ENCODE measurements around the gene CEMIP.

The CEMIP gene, protein sequence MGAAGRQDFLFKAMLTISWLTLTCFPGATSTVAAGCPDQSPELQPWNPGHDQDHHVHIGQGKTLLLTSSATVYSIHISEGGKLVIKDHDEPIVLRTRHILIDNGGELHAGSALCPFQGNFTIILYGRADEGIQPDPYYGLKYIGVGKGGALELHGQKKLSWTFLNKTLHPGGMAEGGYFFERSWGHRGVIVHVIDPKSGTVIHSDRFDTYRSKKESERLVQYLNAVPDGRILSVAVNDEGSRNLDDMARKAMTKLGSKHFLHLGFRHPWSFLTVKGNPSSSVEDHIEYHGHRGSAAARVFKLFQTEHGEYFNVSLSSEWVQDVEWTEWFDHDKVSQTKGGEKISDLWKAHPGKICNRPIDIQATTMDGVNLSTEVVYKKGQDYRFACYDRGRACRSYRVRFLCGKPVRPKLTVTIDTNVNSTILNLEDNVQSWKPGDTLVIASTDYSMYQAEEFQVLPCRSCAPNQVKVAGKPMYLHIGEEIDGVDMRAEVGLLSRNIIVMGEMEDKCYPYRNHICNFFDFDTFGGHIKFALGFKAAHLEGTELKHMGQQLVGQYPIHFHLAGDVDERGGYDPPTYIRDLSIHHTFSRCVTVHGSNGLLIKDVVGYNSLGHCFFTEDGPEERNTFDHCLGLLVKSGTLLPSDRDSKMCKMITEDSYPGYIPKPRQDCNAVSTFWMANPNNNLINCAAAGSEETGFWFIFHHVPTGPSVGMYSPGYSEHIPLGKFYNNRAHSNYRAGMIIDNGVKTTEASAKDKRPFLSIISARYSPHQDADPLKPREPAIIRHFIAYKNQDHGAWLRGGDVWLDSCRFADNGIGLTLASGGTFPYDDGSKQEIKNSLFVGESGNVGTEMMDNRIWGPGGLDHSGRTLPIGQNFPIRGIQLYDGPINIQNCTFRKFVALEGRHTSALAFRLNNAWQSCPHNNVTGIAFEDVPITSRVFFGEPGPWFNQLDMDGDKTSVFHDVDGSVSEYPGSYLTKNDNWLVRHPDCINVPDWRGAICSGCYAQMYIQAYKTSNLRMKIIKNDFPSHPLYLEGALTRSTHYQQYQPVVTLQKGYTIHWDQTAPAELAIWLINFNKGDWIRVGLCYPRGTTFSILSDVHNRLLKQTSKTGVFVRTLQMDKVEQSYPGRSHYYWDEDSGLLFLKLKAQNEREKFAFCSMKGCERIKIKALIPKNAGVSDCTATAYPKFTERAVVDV (N-terminal part only)

DNA sequence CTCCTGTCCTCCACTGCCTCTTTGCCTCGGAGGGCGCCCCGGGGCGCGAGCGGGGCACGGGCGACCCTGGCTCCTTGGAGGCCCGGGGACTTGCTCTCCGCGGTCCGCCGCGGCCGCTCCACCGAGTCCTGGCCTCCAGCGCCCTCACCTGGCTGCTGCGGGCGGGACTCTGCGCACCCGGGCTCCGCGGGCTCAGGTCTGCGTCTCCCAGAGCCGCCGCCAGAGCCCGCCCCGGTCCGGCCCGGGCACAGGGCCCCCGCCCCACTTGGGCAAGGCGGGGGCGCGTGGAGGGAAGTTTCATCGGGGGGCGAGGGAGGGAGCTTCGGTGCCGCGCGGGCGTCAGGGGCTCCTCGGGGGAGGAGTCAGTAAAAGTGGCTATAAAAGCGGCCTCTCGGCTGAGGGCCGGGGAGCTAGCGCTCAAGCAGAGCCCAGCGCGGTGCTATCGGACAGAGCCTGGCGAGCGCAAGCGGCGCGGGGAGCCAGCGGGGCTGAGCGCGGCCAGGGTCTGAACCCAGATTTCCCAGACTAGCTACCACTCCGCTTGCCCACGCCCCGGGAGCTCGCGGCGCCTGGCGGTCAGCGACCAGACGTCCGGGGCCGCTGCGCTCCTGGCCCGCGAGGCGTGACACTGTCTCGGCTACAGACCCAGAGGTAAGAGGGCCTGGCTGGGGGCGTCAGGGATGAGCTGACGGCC, at the start of gene CEMIP:
Gene CEMIP, plus strand, starts transcription at position 407 of the 694 bp plus-strand sequence. CDS start 94,510 bp downstream, outside the sequence.
- peak; percentile 80 for DNase-seq

DNA sequence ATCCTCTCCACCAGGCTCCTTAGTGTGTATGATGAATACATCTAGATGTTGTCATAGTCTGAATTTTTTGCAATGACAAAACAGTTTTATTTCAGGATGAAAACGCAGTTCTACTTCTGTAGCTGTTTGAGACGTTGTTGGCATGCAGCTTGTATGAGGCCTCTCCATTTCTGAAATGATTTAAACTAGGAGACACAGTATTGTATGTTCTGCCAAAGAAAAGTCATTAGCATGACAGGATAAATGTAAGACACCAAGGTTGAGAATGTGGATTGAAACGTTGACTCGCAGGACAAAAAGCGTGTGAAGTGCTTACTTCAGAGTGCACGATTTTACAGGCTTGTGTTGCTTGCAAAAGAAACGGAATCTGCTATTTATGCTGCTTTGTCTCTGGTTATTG, 48.8 kb upstream of the CEMIP start:
- no peak for DNase-seq

DNA sequence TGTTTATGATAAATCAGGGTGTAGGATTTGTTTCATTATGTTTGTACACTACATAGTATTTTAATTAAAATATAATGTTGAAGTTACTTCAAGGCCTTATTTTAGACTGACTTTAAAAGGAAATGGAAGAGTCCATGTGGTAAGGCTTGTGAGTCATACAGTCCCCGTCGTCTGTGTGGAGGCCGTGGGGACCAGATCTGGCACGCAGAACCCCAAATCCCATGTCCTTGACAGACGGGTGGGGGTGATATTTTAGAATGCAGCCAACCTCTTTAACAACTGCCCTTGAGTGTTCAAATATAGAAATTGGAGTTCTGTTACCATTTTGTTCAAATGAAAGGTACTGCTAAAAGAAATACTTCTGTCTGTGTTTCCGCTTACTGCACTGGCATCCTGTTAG, 48.2 kb upstream of the CEMIP start:
- no peak for DNase-seq

DNA sequence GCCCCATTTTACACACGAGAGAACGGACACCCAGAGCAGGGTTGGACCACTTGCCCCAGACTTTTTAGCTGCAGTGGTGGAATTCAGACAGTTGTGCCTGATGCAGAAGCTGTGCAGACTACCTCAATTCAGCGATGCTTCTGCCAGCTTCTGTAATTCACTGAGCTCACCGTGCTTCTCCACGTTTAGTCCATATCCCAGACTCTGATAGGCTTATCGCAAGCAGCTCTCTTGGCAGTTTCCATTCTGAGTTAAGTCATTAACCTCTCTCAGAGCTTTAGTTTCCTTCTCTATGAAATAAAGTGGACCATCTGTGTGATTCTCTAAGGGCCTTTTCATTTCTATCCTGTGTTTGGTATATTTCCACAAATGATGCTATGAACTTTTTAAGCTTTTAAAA, 47.0 kb upstream of the CEMIP start:
- DNase-seq = no peak

DNA sequence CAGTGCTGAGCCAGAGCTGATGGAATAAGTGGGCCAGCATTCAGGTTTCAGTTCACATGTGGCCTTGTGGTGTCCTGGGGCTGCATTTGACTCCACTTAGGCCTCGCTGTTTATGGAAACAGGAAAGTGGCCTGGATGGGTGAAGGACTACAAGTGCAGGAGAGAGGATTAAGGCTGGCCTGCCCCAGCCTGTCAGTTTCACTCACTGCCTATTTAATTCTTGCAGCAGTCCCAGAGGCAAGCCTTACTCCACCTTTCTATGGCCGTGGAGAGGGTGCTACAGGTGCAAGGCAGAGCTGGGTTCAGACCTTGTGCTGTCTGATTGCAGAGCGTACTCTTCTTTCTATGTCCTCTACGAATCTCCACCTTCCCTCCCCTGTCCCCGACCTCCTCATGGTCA, 46.4 kb upstream of the CEMIP start:
- no peak for DNase-seq

DNA sequence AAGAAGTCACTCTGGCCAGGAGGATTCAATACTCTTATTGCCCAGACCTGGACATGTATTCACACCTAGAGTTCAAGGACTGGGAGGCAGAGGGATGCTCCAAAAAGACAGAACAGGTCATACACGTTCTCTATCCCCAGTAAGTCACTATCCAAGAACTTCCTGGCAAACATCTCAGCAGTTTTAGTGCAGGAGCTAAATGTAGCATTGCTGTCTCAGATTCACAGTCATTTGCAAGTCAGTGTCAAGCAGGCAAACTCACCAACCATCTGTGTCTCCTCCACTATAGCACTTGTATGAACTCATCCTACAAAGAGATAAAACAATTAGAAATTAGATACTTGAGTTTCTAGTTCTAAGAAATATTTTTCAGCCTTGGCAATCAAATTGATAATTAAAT, 45.7 kb upstream of the CEMIP start:
- no peak for DNase-seq

DNA sequence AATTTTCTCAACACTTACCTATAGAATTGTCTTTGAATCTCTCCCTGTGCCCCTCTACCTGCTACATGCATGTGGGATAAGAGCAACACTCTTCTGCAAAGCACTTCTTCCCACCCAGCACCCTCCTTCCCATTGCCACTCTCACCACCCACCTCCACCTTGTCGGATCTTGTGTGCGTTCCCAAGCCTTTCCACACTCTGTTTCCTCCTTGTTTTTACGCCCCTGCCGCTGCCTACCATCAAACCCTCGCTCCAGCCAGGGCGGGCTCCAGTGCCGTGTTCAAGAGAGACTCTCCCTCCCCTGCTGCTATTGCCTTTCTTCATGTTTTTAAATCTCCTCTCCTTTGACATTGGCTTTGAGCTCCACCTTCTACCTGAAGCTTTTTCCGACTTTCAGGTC, 43.8 kb upstream of the CEMIP start:
- no peak for DNase-seq

DNA sequence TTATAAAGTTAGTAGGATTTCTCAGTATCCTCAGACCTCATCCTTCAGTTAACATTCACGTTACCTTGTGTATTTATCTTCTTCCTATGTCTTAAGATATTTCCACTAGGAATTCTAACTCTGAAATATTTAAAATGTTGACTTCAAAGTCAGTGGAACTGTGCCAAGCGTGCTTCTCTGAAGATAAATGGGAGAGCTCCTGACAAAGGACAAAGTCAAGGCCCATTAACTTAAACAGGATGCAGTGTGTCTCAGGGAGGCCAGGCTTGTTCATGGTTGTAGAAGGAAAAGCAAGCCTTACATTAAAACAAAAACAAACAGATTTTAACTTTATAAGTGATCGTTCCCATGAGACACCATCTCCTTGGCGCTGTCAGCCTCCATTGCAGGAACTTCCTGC, 42.6 kb upstream of the CEMIP start:
- no peak for DNase-seq

DNA sequence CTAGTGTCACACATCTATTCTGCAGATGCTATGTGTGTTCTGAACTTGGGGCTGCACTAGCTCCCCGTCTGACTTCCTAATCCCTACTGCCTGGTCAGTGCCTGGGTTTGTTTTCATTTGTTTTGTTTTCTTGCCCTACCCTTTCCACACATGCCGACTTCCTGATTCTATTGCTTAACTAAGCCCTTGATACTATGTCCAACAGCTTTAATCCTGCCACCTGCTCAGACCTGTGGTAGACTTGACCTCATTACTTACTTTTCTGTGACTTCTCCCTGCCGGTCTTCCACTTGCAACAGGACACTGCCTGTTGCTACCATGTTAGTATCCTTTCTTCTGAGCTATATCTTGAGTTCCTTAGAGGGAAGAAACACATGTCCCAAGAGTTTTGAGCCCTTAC, 39.3 kb upstream of the CEMIP start:
- DNase-seq = no peak

DNA sequence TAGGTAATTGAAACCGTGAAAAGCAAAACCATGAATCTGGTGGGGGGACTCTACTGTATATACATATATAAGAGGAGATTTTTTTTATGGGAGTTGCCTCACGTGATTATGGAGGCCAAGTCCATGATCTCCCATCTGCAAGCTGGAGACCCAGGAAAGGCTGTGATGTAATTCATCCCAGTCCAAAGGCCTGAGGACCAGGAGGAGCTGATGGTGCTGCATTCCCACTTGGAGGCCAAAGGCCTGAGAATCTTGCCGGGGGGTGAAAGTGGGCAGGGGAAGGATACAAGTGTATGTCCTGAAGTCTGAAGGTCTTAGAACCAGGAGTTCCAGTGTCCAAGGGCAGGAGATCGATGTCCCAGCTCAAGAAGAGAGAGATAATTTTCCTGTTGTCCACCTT, 37.1 kb upstream of the CEMIP start:
- DNase-seq = no peak

DNA sequence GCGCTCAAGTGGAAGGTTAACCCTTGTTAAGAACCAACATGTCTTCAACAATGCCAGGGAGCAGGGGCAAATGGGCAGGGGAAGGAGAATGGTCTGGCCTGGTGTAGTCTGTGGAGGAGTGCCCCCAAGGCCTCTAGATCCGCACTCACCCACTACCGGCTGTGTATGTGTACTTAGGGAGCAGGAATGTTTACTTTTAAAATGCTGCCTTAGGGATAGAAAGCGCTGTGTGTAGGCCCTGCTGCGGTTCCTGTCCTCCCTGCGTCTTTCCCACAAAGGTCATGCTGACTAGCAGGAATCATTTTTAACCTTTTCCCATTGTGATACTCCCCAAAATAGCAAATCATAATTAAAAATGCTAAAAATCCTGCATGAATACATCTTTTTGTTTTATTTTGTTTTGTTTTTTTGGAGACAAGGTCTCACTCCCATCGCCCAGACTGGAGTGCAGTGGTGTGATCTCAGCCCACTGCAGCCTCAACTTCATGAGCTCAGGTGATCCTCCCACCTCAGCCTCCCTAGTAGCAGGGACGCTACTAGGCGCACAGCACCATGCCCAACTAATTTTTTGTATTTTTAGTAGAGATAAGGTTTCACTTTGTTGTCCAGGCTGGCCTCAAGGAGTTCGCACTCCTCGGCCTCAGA, 35.9 kb upstream of the CEMIP start:
- DNase-seq = no peak

DNA sequence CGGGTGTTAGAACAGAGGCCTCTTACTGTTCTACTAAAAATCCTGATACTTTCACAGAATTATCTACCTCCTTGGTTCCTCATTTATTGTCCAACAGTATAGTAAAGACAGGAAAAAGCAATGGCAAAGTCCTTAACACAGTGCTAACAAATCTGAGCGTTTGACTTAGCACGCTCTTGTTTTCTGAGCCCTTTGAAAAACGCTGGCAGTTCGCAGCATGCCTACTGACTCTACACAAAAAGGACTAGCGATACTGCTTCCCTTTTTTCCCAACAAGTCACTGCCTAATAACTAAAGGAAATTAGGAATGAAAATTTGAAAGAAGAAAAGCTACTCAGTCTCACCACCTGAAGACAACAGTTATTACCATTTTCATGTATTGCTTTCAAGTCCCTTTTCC, 34.8 kb upstream of the CEMIP start:
- no peak for DNase-seq

DNA sequence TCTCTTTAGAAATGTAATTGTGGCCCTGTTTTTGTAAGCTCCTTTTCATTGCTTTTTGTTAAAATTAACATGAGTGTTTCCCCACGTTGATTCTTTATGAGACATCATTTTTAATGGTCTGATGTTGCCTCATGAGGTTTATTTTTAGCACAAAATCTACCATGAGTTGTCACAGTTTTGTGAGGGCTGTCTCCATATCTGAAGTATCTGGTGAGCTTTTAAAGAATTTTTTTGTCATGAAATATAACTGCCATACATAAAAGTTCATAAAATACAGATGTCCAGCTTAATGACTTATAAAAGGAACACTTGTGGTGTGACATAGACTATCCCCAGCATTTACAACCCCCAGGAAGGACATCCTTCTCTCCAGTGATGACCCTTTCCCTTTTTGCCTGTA, 34.3 kb upstream of the CEMIP start:
- no peak for DNase-seq

DNA sequence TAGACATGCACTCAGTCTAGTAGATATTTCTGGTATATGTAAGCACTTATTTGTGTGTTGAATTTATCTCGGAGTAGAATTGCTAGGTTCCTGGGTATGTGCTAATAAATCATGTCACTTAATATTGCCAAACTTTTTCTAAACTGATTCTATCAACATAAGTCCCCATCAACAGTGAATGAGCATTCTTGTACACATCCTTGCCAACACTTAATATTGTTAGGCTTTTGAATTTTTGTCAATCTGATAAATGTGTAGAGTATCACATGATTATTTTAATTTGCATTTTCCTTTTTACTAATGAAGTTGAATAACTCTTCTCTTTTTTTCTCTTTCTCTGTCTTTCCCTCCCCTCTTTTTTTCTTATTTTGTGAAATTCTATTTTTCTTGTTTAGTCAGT, 33.3 kb upstream of the CEMIP start:
- DNase-seq = no peak

DNA sequence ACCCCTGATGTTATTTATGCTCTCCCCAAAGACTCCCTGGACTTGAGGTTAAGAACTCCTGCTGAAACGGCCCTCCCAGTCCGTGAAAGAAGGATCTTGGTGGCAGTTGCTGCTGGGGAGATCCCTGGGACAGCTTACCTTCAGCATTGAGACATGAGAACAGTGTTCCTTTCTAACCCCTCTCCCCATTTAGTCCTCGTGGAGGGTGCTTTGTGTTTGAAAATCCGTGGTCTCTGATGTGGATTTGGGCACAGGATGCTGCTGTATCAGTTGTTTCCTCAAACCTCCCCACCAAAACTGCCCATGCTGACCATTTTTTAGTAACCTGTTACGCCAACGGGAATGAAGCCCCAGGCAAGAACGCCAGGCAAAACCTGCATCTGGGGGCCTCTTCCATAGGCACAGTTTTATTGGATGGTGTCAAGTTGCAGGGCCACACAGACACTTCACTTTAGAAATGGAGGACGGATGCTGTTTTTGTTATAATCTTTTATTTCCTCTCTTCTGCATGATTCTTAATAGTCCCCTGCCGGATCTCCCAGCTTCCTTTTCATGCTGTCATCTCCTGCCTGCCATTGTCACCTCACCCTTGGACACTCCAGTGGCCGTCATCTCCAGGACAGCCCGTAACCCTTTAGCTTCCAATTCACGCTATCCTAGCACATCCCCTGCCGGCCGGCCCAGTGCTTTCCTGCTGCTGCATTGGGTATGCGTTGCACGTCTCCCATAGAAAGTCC, 31.7 kb upstream of the CEMIP start:
- DNase-seq = no peak

DNA sequence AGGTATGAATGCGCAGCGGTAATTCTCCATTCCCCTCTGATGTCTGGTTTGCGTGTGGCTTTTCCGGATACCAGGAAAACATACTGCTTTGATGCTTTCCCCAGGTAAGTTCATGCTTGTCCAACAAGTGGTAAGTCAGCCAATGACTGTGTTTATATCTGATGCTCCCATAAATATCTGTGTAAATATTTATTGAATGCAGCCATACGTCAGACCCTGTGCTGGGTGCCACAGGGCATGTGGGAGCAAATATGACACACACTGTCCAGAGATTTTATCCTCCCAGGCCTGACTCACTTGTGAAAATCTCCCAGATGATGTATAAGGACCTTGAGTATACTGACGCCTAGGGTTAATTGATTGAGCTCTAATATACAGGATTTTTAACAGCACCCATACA, 29.6 kb upstream of the CEMIP start:
- DNase-seq = no peak

DNA sequence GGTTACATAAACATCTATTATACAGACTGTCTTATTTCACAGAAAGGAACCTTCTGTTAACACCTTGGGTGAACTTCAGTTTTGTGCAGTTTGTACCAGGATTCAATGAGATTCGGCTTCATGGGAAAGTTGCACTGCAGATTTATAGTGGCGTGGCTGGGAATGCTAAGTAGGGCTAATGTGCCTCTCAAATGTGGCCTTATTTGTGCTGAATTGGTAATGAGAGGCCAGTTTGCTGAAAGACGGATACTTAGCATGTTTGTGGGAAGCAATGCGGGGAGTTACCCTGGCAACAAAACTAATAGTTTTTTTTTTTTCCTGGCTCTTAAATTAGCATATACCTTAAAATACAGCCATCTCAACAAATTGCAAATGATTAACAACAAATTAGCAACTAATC, 28.6 kb upstream of the CEMIP start:
- no peak for DNase-seq

DNA sequence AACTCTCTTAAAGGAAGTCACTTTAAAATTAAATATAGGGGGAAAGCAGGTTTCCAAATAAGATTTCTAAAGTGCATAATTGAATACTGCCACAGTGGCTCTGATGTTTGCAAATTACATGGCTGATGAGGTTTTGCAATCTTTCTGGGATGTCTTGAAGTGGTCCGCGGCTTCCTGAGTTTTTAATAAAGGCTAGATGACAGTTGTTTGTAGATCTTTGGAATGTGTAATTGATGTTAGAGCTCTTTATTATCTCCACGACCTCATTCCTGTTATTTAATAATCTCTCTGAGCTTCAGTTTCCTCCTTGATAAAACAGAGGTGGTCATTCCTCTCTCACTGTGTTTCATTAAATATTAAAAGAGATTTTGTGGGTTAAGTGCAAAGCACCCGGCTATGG, 27.0 kb upstream of the CEMIP start:
- DNase-seq = no peak

DNA sequence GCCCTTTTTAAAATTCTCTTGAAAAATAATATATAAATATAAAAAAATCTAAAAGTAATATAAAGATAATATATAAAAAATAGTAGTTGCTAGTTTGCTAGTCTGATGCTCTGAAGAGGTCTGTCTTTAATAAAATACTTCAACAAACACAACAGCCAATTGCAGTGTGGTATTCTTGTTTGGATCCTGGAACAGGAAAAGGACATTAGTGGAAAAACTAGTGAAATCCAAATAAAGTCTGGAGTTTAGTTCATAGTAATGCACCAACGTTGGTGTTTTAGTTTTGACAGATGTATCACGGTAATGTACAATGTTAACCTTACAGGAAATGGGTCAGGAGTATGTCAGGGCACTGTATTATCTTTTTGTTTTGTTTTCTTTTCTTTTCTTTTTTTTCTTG, 26.0 kb upstream of the CEMIP start:
- DNase-seq = no peak

DNA sequence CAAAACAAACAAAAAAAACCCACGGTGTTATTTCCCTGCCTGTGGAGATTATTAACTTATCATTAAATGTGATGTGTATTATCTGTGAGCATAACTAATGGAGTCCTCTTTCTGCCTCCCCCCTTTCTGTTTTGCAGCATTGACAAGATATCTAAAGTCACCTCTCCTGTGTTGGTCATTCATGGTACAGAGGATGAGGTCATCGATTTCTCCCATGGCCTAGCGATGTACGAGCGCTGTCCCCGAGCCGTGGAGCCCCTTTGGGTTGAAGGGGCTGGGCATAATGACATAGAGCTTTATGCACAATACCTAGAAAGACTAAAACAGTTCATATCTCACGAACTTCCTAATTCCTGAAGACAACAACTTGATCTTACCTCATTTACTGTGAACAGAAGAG, 25.2 kb upstream of the CEMIP start:
- DNase-seq = no peak

DNA sequence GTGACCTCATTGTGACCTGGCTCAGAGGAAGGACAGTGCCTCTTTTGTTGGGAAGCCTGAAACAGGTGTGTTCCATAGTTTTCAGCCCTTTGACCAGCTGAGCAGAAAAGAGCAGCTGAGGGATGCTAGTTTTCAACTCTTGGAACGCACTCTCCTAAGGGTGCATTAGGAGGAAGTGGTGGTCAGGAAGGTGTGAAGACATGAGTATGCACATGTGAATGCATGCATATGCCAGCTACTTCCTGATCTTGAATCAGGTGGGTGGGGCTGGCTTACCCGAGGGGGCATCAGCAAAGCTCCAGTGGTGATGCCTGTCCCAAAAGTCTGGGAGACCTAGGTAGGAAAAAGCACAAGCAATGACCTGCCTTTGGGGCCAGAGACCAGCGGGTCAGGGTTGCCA, 23.3 kb upstream of the CEMIP start:
- DNase-seq = no peak
